ENCODE results near the gene PPP4R1. TPM values are rescaled to one million over a fixed set of nuclear protein-coding genes. Genes with fewer than 3 reads are reported as not detected.

PPP4R1 gene
- total RNA-seq: 10 to 100 TPM; 52.5 to 77.5 TPM

- Histone ChIP-seq H3K36me3 (no peaks in the 10 kb centered on the region), H3K9ac (ENCODE audit: low read depth in 2 of 2, low read length in 2 of 2) (peak within 1 kb of the TSS; percentile 81 to 87), H3K4me1 (peaks cover 7% of the 10 kb centered on the region), H3K27ac (peak within 1 kb of the TSS; percentile 90), H3K9me3 (no peaks in the 10 kb centered on the region), H3K4me3 (peak within 1 kb of the TSS; percentile 58), H3K27me3 (no peaks in the 10 kb centered on the region)
- TF ChIP-seq CTCF (IDR thresholded peaks at IDR 0.05): no peak
- DNase-seq: peak; percentile 79
- intact Hi-C loops (cut with DNase I): loop anchor here (5.0 kb wide), 1 partner anchor 37 kb away; no protein-coding TSS in a partner anchor
Observed at GRCh38 chr18:9614401-9615279, at the start of gene PPP4R1. PPP4R1 (minus strand) TSS chr18:9614559; CDS start chr18:9614484, 75 bp downstream.

GRCh38 chr18:9663377-9663776 lies 49.0 kb upstream of the PPP4R1 start:
- Histone ChIP-seq H3K4me1 (no peaks in the 10 kb centered on the region), H3K9ac (ENCODE audit: low read depth in 2 of 2, low read length in 2 of 2) (no peak overlapping the region), H3K4me3 (no peak overlapping the region), H3K36me3 (no peaks in the 10 kb centered on the region), H3K27ac (no peak overlapping the region), H3K27me3 (no peaks in the 10 kb centered on the region), H3K9me3 (no peaks in the 10 kb centered on the region)
- intact Hi-C loops (cut with DNase I): no loop called here
- TF ChIP-seq CTCF (IDR thresholded peaks at IDR 0.05): no peak
- no peak for DNase-seq

- intact Hi-C loops (cut with DNase I): no loop called here
- Histone ChIP-seq H3K27ac (no peak overlapping the region), H3K36me3 (no peaks in the 10 kb centered on the region), H3K4me3 (no peak overlapping the region), H3K9ac (ENCODE audit: low read depth in 2 of 2, low read length in 2 of 2) (no peak overlapping the region), H3K4me1 (no peaks in the 10 kb centered on the region), H3K9me3 (no peaks in the 10 kb centered on the region), H3K27me3 (no peaks in the 10 kb centered on the region)
- TF ChIP-seq CTCF (IDR thresholded peaks at IDR 0.05): no peak
- no peak for DNase-seq
Observed at GRCh38 chr18:9661564-9661963, 47.2 kb upstream of the PPP4R1 start.

- no peaks in the 10 kb centered on the region for H3K36me3 ChIP-seq
- DNase-seq: no peak
- no peaks in the 10 kb centered on the region for H3K27me3 ChIP-seq
- no peak overlapping the region for H3K4me3 ChIP-seq
- H3K9me3 ChIP-seq: no peaks in the 10 kb centered on the region
- no peak overlapping the region for H3K9ac ChIP-seq (ENCODE audit: low read depth in 2 of 2, low read length in 2 of 2)
- no peak for TF ChIP-seq CTCF (IDR thresholded peaks at IDR 0.05)
- no peak overlapping the region for H3K27ac ChIP-seq
- intact Hi-C loops (cut with DNase I): no loop called here
- H3K4me1 ChIP-seq: no peaks in the 10 kb centered on the region
Observed at GRCh38 chr18:9659499-9660375, 45.4 kb upstream of the PPP4R1 start.

GRCh38 chr18:9658087-9658641 lies 43.8 kb upstream of the PPP4R1 start:
- no peak overlapping the region for H3K27ac ChIP-seq
- H3K9me3 ChIP-seq: no peaks in the 10 kb centered on the region
- no peaks in the 10 kb centered on the region for H3K36me3 ChIP-seq
- no peaks in the 10 kb centered on the region for H3K27me3 ChIP-seq
- no peak overlapping the region for H3K9ac ChIP-seq (ENCODE audit: low read depth in 2 of 2, low read length in 2 of 2)
- intact Hi-C loops (cut with DNase I): no loop called here
- no peak for TF ChIP-seq CTCF (IDR thresholded peaks at IDR 0.05)
- no peak overlapping the region for H3K4me3 ChIP-seq
- no peak for DNase-seq
- no peaks in the 10 kb centered on the region for H3K4me1 ChIP-seq

All from colonic mucosa (tissue), 4 donors.